NCI-H1105 treated with DMSO at 0.1 percent for 48 hours (cell line): ENCODE results near the gene IKBIP.
"Not testable (repeated sequence)": the region's sequence is repeated elsewhere in the genome, so short reads cannot be mapped to it uniquely, and the experiment has no call there.

Source experiments
- DNase-seq: peaks from one replicate; lab custom pipeline; 2025; lab: John Stamatoyannopoulos, UW

The IKBIP gene

DNA sequence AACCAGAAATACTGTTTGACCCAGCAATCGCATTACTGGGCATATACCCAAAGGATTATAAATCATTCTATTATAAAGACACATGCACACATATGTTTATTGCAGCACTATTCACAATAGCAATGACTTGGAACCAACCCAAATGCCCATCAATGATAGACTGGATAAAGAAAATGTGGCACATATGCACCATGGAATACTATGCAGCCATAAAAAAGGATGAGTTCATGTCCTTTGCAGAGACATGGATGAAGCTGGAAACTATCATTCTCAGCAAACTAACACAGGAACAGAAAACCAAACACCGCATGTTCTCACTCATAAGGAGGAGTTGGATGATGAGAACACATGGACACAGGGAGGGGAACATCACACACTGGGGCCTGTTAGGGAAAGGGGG lies 67.8 kb downstream of the IKBIP start:
- not testable (repeated sequence) for DNase-seq

DNA sequence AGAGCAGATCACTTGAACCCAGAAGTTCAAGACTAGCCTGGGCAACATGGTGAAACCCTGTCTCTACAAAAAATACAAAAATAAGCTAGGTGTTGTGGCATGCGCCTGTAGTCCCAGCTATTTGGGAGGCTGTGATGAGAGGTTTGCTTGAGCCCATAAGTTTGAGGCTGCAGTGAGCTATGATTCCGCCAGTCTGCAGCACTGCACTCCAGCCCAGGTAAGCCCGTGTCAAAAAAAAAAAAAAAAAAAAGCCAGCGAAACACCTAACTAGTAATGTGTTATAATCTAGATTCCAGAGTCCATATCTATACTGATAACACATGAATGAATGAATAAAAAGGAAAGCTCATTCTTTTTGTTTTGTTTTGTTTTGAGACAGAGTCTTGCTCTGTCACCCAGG lies 69.6 kb downstream of the IKBIP start:
- no peak for DNase-seq
